Activated CD4-positive, alpha-beta T cell treated with anti-CD3 and anti-CD28 coated beads for 48 hours (primary cell): ENCODE results near the gene PARN.
A peak's percentile ranks its signal among the peaks of the same experiment; 100 is the strongest.

Experiments used
- DNase-seq: peaks from one replicate; pipeline ENCODE4 v3.0.0-alpha.2; 2020

Gene PARN

DNA sequence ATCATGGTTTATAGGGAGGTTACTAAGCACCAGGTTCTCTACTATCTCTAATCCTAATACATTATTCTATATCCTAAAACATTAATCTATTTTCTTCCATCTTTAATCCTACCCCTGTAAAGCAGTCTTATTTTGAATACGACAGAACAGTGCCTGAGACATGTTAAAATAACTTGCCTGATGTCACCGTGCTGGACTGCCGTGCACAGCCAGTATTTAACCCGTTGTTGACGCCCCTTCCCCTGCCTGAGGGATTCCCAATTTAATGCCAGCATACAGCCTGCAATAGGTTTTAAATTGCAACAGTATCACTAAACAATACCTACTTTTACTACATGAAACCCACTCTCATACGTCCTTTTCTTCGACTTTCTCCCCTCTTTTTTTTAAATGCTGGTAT lies 133.3 kb downstream of the PARN start:
- no peak for DNase-seq

DNA sequence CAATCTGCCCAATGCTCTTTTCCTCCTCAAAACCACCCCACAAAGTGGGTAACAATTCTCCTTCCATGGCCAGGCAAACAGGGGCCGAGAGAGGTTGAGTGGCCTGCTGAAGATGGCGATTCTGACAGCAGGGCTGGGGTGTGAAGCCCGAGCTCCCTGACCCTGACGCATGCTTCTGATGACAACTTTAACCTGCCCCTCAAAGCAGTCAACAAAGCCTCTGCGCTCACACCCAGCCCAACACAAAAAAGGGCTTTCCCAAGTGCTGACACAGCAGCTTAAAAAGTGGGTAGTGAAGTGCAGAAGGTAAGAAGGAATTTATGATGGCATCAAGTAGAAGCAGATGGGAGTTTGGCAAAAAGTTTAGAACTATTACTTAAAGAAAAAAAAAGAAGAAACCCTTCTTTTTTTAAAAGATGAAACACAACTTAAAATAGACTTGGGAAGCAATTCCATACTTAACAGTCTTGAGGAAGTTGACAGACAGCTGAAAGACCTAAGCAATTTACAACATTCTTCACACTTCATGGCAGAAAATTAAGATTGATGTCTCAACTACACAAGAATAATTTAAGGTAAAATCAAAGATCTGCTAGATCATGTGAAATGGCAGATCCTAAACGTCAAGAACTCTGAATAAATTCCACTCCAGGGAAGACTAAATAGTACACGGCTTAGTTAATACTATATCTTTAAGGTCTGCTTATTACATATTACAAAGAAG lies 133.9 kb downstream of the PARN start:
- DNase-seq, result no peak

DNA sequence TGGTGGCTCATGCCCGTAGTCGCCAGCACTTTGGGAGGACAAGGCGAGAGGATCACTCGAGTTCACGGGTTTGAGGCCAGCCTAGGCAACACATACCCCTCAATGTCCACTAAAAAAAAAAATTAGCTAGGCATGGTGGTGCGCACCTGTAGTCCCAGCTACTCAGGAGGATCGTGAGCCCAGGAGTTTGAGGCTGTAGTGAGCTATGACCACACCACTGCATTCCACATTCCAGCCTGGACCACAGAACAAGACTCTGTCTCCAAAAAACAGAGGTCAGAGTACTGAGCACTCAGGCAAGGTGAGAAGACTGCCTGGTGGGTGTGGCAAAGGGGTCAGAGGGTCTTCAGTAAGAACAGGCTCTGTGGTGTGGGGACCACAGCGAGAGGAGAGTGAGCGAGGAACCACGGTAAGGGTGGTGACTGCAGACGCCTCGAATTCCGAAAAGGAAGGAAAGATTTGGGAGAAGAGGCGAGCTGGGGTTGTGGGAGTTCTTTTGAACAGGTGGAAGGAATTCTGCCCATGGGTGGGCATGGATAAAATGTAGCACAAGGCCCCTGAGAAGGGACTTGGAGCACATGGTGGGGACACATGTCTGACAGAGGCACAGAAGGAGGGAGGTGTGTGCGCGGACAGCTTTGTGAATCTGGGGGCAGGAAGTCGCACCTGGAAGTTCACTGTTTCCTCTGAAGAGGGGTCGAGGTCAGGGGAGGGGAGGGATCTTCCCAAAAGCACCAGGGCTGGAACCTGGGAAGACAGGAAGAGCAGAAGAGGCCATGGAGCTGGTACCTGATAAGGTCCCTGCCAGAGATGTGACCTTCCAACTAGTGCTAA lies 134.6 kb downstream of the PARN start:
- no peak for DNase-seq

DNA sequence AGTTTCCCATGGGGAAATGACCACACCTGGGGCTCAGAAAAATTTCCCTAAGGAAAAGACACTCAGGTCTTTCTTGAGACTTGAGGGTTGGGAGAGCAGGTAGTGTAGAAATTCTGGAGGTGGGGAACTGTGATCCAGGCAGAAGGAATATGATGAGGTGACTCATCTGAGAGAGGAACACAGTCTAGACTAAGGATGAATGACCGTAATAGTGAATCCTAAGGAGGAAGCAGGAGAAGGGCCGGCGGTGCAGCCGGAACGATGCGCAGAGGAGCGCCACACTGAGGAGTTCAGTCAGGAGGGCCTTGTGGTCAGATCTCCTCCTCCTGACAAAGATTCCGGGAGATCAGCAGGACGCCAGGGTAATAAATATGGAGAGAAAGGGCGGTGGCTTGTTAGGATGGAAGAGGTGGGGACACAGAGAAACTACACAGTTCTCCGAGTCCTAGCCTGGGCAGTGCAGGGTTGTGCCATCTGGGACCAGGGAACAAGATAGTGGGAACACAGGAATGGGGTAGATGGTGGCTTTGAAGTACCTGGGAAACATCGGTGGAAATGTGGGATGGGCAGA lies 135.6 kb downstream of the PARN start:
- DNase-seq, result no peak

DNA sequence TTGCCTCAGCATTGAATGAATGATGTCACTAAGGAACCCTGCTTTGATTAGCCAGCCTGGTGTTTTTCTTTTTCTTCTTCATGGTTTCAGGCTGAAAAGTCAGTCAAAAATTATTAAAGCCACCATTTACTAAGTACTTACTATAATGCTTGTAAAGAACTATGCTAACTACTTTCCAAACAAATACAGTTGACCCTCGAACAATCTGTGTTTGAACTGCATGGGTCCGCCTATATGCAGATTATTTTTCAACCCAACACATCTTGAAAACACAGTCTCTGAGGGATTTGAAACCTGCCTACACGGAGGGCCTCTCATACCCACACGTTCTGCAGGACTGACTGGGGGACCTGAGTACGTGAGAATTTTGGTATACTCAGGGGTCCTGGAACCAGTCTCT lies 136.3 kb downstream of the PARN start:
- no peak for DNase-seq

DNA sequence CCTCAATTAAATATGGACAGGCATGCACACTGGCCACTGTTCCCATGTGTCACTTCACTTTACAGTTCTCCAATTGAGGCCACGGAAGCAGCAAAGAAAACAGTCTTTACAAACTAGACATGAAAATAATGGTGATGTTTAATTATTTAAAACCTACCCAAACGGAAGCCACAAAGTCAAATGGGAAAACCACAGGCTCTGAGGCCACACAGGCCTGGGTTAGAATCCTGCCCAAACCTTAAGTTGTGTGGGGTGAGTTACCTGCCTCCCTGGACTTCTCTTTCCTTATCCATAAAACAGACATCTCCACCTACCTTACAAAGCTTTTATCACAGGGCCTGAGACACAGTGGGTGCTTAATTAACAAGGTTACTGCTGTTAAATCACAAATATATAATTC lies 137.4 kb downstream of the PARN start:
- DNase-seq, result no peak

DNA sequence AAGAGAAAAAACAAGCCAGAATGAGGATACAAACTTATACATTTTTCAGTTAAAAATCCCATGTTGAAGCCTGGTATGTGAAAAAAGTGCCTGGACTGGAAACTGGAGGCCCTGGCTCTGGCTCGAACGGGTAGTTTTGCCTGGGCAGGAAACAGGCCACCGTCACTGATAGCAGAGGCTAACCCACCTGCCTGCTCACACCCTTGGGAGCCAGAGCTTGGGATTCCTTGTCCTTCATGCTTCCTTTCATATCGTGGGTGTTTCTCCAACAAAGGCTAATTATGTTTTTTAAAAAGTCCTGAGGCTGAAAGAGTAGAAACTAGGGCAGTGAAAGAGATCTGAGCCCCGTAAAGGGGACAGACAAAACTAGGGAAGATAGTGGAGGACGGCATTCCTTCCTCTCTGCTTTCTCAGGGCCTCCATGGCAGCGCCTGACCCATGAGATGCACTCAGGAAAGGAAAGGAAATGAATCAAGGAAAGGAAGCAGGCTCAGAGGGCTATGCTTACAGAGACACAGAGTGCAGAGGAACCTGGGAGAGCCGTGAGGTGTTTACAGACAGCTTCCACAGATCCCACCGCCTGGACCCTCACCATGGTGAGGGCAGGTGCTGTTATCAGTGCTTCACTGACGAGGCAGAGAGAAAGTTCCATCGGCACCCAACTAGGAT lies 138.1 kb downstream of the PARN start:
- DNase-seq, result no peak

DNA sequence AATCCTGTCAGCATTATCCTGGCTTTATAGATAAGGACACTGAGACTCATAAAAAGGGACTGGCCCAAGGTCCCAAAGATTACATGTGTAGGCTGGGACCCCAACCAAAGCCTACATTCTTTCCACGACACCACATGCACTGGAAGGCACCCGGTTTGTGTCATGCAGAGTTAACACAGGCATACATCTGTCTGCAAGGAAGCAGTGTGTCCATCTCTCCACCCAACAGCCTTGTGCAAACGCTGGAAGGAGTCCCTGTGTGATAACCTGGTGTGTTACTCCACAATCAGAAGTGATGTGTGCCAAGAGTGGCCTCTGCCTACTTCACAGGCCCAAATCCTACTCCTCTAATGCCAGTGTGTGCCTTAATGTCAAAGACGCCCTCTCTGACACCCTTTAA lies 139.8 kb downstream of the PARN start:
- DNase-seq, result no peak

DNA sequence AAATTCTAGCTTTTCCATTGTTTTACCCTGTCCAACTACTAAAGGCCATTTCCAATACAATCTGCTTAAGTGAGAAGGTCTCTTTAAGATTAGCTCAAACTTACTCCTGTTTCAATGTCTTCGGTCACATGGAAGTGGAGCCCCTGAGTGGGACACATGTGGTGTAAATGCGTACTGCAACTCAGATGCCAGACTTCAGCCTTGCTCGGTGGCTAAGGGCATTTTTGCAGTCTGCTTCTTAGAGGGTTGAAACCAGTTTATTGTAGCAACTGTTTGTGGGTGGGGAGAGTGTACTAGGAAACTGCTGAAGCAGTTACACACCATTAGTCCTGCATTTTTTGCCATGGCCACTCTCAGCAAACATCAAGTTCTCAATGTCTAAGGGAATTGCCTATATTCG lies 140.6 kb downstream of the PARN start:
- peak; percentile 23 for DNase-seq

DNA sequence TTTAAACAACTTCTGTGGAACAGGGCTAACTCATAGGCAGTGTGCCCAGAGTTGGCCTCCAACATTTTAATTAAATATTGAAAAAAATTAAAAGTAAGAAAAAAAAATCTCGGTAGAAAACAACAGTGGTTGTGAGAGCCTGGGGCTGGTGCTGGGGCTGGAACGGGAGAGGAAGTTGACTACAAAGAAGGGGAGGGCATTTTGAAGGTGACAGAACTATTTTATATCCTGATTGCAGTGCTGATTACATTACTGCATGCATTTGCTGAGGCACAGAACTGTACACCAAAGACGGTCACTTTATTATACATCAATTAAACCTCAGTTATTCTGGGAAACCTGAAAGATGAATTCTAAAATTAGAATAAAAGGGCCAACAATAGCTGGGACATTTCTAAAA lies 142.5 kb downstream of the PARN start:
- no peak for DNase-seq

DNA sequence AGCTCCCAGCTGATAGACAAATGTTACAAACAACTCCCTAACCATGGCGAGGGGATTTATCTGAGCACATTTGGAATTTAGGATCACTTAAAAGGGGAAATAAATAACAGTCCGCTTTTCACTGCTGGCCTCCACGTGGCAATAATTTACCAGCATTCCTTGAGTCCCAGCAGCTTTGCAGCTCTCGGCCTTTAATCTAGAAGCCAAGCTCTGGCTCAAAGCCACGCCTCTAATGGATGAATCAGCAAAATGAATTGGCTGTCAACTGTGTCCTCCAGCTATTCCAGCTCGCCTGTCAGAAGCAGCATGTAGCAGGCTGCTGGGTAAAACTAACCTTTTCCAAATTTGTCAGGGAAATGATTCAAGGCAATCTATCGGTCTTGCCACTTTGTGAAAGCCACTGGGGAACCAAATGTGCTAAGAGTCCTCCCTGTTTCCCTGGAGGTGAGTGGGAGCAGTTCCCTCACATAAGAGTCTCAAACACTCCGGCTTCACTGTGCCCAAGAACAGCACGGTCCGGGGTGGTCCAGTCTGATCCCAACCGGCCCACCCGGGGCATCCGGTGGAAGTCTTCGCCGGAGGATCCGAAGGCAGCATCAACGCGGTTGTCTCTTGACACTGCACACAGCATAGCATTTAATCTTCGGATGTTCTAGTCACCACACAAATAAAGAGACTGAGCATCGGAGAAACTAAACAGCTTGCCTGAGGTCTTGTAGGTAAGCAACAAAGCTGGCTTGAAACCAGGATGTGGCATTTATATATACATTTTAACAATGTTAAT lies 143.3 kb downstream of the PARN start:
- DNase-seq, result no peak

DNA sequence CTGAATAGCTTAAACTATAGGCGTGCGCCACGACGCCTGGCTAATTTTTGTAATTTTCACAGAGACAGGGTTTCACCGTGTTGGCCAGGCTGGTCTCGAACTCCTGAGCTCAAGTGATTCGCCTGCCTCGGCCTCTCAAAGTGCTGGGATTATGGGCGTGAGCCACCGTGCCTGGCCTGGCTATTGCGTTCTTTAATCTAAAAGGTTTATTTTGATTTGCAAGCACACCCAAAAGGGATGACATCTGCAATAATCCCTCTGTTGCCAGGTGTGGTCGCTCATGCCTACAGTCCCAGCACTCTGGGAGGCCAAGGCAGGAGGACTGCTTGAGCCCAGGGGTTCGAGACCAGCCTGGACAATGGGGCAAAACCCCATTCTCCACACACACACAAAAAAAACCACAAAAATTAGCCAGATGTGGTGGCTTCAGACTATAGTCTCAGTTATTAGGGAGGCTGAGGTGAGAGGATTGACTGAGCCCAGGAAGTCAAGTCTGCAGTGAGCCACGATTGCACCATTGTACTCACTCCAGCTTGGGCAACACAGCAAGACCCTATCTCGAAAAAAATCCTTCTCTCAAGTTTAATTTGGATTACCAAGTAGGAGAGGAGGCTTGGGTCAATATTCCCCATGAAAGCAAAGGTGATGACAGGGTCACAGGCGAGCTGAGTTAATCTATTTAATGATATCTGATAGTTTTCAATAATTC lies 144.1 kb downstream of the PARN start:
- DNase-seq, result no peak

DNA sequence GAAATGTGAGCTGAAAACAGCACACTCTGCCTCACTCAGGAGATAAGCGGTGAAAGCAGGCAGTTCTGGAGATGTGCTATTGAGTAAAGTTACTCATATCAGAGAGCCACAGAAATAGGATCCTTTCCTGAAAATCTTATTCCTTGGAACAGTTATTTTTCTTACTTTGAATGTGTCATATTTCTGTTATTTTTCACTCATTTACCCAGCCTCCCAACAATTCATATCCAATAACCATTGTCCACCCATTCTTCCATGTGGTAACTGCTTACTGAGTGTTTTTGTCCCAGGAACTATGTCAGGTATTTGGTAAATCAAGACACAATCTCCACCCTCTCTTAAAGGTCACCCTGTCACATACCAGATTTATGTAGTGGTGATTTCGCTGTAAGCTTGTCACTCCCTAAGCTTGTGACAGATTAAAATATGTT lies 144.9 kb downstream of the PARN start:
- no peak for DNase-seq

DNA sequence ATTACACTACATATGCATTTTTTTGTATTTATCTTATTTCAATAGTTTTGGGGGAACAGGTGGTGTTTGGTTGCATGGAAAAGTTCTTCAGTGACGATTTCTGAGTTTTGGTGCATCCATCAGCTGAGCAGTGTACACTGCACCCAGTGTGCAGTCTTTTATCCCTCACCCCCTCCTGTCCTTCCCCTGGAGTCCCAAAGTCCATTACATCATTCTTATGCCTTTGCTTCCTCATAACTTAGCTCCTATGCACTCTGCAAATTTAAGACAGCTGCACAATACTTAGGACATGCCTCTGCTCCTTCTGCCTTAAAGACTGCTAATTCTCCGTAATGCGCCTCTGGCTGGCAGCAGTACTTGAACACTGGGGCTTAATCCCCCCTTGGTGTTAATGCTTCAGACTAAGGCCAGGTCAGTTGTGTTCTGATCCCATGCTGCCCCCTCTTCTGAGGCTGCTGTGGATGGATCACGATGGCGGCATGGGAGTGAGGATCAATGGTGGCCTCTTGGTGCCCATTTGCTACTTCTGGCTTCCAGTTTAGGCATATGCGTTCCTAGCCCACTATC lies 146.2 kb downstream of the PARN start:
- DNase-seq, result no peak

DNA sequence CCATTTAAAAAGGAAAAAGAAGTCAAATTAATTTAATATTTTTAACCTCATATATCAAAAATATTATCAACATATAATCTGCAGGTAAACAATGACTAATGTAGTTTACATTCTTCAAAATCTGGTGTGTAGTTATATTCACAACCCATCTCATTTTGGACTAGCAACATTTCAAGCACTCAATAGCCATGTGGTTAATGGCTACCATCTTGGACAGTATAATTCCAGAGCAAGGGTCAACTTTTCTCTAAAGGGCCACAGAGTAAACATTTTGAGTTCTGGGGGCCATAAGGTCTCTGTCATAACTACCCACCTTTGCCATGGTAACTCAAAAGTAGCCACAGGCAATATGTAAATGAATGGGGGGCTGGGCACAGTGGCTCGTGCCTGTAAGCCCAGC lies 153.9 kb downstream of the PARN start:
- no peak for DNase-seq

DNA sequence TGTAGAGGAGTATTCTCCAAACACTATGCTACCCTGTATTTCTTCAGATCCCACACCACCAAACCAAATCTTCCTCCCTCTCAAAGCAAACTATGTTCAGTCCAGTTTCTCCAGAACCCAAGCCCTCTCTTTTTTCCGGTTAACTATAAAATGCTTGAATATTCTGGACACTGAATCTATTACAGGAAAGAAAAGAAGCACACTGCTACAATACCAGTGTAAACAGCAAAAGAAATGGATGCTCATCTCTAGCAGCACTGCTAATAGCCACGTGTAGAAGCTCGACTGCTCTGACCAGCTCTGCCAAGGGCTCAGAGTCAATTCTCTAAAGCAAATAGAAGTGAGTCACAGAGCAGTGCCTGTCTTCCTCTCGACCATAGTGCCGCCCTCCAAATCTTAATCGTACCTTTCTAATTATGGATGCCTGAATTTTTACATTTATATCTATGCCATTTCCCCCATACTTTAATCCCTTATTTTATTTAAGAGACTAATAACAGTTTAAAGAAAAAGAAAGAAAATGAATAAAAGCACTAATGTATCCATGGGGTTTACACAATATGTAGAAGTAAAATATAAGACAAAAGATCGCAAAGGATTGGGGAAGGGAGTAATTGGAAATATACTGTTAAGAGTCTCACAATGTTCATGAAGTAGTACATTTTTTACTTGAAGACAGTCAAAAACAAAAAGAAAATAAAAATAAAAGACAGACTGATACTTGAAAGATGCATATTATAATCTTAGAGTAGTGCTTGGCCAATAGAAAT lies 154.5 kb downstream of the PARN start:
- DNase-seq, result no peak

DNA sequence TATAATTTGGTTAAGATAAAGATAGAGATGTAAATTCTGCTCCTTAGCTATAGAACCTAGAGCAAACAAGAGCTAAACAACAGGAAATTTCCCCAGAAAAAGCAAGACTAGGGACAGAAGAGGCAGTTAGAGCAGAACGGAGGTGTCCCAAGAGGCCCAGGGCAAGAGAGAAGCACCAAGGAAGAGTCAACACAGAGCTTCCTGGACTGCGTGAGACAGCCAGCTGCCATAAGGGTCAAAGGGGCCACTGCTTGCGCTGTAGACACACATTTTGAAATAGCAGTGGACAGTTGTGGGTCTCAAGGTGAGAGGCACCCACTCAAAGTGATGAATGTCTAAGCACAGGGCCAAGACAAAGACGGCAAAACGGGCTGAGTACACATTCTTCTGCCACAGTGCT lies 156.6 kb downstream of the PARN start:
- no peak for DNase-seq

DNA sequence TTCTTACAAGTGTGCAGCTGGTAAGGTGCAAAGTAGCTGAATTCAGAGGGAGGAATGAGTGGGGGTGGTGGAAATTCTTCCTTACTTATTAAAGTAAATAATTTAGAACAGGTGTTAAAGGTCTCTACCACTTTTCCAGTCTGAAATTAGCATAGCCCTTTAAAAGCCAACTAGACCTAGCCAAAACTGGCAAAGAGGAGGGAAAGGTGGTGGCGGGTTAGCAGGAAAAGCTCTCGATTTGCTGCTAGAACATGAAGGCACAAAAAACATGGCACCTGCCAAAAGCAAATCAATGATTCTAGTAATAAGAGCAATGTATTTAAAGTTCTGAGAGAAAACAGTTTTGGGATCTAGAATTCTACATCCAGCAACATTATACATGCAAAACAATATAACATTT lies 157.7 kb downstream of the PARN start:
- DNase-seq, result no peak

DNA sequence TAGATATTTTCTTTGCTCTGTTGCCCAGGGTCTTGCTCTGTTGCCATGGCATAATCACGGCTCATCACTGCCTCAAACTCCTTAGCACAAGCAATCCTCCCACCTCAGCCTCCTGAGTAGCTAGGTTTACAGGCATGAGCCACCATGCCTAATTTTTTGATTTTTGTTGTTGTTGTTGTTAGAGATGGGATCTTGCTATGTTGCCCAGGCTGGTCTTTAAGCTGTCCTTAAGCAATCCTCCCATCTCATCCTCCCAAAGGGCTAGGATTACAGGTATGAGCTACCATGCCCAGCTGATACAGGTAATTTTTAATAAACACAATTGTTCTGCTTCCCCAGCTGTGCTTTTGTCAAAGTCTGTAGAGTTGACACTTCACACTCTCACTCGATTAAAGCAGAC lies 159.3 kb downstream of the PARN start:
- DNase-seq, result no peak

DNA sequence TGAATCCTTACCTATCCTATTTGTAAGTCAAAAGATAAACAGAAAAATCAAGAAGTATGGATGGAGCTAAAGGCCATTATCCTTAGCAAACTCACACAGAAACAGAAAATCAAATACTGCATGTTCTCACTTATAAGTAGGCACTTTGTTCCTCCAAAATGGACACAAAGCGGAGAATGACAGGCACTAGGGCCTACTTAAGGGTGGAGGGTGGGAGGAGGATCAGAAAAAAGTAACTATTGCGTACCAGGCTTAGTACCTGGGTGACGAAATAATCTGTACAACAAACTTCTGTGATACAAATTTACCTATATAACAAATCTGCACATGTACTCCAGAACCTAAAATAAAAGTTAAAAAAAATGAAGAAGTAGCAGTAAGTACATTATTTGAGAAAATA lies 164.3 kb downstream of the PARN start:
- no peak for DNase-seq

DNA sequence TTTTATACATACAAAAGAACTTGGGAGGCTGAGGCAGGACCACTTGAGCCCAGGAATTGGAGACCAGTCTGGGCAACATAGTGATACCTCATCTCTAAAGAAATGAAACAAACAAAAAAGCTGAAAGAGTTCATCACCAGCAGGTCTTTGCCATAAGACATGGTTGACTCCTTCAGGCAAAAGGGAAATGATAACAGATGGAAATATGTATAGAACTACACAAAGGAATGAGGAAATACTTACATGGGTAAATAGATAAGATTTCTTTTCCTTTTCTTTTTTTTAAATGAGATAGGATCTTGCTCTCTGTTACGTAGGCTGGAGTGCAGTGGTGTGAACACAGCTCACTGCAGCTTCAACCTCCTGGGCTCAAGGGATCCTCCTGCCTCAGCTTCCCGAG lies 165.3 kb downstream of the PARN start:
- DNase-seq, result no peak
